ENCODE data around the gene FSTL4. TPM values are rescaled to one million over a fixed set of nuclear protein-coding genes. Genes with fewer than 3 reads are reported as not detected.

Gene FSTL4
- total RNA-seq, 4 donors from 2014 or later, result 0.27 to 1.6 (median 0.35) TPM; not detected in 1

GRCh38 chr5:133415906-133416305 is 196.4 kb downstream of the FSTL4 start:
- TF ChIP-seq CTCF (IDR thresholded peaks at IDR 0.05) (no peak), POLR2A (IDR thresholded peaks at IDR 0.05) (no peak)

DNA sequence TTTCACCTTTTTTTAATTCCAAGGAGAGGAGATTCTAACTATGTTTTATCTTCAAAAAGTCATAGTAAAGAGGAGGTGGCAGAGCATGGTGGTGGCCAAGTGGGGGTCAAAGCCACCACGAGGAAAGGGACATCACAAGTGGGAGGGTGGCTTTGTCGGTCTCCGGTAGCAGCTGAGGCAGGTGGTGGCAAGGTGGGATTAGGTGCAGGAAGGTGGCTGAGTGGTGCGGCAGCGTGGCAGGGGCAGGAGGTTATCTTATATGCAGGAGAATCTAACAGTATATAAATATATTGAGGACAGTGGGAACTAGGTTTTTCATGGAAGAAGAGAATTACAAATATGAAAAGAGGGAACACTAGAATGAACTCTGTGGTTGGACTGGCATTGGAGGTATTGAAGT is 196.8 kb downstream of the FSTL4 start:
- no peaks in the 10 kb centered on the region for H3K27me3 ChIP-seq
- no peak for DNase-seq
- H3K36me3 ChIP-seq, result no peaks in the 10 kb centered on the region
- no peak overlapping the region for H3K27ac ChIP-seq
- H3K4me1 ChIP-seq, result no peaks in the 10 kb centered on the region
- no peak overlapping the region for H3K4me3 ChIP-seq
- H3K9me3 ChIP-seq, result no peaks in the 10 kb centered on the region
- no peak for TF ChIP-seq CTCF (IDR thresholded peaks at IDR 0.05)
- no peak for TF ChIP-seq POLR2A (IDR thresholded peaks at IDR 0.05)

More at GRCh38 chr5:133415906-133416305, 196.4 kb downstream of the FSTL4 start:
- Histone ChIP-seq H3K4me1 (no peaks in the 10 kb centered on the region), H3K27ac (no peak overlapping the region), H3K36me3 (no peaks in the 10 kb centered on the region), H3K9me3 (no peaks in the 10 kb centered on the region), H3K4me3 (no peak overlapping the region), H3K27me3 (no peaks in the 10 kb centered on the region)
- no peak for DNase-seq

DNA sequence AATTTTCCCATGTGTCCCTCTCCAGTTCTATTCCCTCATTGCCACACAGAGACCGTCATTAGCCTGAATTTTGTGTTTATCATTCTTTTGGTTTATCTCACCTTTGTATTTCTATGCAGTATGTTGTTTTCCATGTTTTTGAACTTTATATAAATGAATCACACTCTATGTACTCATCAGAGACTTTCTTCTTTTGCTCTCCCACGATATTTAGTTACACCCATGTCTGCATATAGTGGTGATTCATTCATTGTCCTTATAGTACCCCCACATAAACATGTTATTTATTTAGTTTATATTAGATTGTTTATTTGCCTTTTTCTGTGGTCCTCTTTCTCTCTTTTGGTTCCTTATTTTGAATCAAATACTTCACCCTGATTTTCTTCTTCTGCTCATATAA is 199.7 kb downstream of the FSTL4 start:
- TF ChIP-seq CTCF (IDR thresholded peaks at IDR 0.05) (no peak), POLR2A (IDR thresholded peaks at IDR 0.05) (no peak)
- H3K27me3 ChIP-seq, result no peaks in the 10 kb centered on the region
- H3K4me1 ChIP-seq, result no peaks in the 10 kb centered on the region
- DNase-seq, result no peak
- H3K36me3 ChIP-seq, result no peaks in the 10 kb centered on the region
- no peak overlapping the region for H3K4me3 ChIP-seq
- no peak overlapping the region for H3K27ac ChIP-seq
- no peaks in the 10 kb centered on the region for H3K9me3 ChIP-seq

DNA sequence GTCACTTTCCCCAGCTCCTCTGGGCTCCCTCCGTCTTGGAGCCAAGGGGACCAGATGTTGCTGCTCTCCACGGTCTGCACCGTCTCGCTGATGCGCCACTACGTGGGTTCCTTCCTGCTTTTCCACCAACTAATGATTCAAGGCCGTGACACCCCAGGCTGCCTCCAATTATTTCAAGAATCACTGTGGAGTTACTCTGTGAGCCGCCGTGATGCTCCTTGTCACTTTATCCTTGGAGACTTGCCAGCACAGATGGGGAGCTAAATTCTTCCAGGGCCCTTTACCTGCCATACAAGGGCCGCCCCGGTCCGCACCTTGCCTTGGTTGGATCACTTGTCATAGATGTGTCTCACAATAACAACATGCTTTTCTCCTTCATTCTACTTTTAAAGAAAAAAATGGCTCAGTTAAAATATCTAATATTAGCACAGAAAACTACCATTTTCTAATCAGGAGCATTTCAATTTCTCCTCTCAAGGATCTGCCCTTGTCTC is 202.0 kb downstream of the FSTL4 start:
- no peak for DNase-seq
- no peaks in the 10 kb centered on the region for H3K27me3 ChIP-seq
- no peak overlapping the region for H3K27ac ChIP-seq
- TF ChIP-seq CTCF (IDR thresholded peaks at IDR 0.05) (no peak), POLR2A (IDR thresholded peaks at IDR 0.05) (no peak)
- no peaks in the 10 kb centered on the region for H3K36me3 ChIP-seq
- H3K4me1 ChIP-seq, result no peaks in the 10 kb centered on the region
- no peak overlapping the region for H3K4me3 ChIP-seq
- no peaks in the 10 kb centered on the region for H3K9me3 ChIP-seq

GRCh38 chr5:133409210-133409674 is 203.1 kb downstream of the FSTL4 start:
- Histone ChIP-seq H3K4me1 (no peaks in the 10 kb centered on the region), H3K36me3 (no peaks in the 10 kb centered on the region), H3K9me3 (no peaks in the 10 kb centered on the region), H3K27me3 (no peaks in the 10 kb centered on the region), H3K27ac (no peak overlapping the region), H3K4me3 (no peak overlapping the region)
- no peak for DNase-seq
- no peak for TF ChIP-seq CTCF (IDR thresholded peaks at IDR 0.05)
- TF ChIP-seq POLR2A (IDR thresholded peaks at IDR 0.05), result no peak

GRCh38 chr5:133408322-133408721 is 204.0 kb downstream of the FSTL4 start:
- no peak overlapping the region for H3K27ac ChIP-seq
- H3K9me3 ChIP-seq, result no peaks in the 10 kb centered on the region
- no peak for TF ChIP-seq POLR2A (IDR thresholded peaks at IDR 0.05)
- TF ChIP-seq CTCF (IDR thresholded peaks at IDR 0.05), result no peak
- H3K4me3 ChIP-seq, result no peak overlapping the region
- H3K4me1 ChIP-seq, result no peaks in the 10 kb centered on the region
- DNase-seq, result no peak
- no peaks in the 10 kb centered on the region for H3K27me3 ChIP-seq
- H3K36me3 ChIP-seq, result no peaks in the 10 kb centered on the region

Data from Peyer's patch (tissue), 4 donors.